Activated T-cell treated with anti-CD3 and anti-CD28 coated beads for 24 hours (primary cell): ENCODE data around the gene SERINC3.
A peak's percentile ranks its signal among the peaks of the same experiment; 100 is the strongest.
"Not testable (repeated sequence)": the region's sequence is repeated elsewhere in the genome, so short reads cannot be mapped to it uniquely, and the experiment has no call there.

Experiments
- DNase-seq: peaks from one replicate; pipeline ENCODE4 v3.0.0-alpha.2; 2020; ENCODE audit warnings: low read depth

The SERINC3 gene

GRCh38 chr20:44491635-44492395 lies 30.1 kb downstream of the SERINC3 start:
- no peak for DNase-seq

- DNase-seq: no peak
Observed at GRCh38 chr20:44489931-44490330, 31.9 kb downstream of the SERINC3 start.

- DNase-seq: no peak
Observed at GRCh38 chr20:44489223-44489622, 32.6 kb downstream of the SERINC3 start.

- no peak for DNase-seq
Observed at GRCh38 chr20:44488551-44488950, 33.3 kb downstream of the SERINC3 start.

- DNase-seq: no peak
Observed at GRCh38 chr20:44485830-44486198, 36.1 kb downstream of the SERINC3 start.

GRCh38 chr20:44485078-44485829 lies 36.6 kb downstream of the SERINC3 start:
- DNase-seq: no peak

GRCh38 chr20:44483112-44483511 lies 38.8 kb downstream of the SERINC3 start:
- DNase-seq: no peak

GRCh38 chr20:44481719-44482416 lies 40.0 kb downstream of the SERINC3 start:
- no peak for DNase-seq

- DNase-seq: no peak
Observed at GRCh38 chr20:44480097-44480496, 41.8 kb downstream of the SERINC3 start.

- DNase-seq: no peak
Observed at GRCh38 chr20:44479643-44480042, 42.2 kb downstream of the SERINC3 start.

GRCh38 chr20:44478206-44478605 lies 43.7 kb downstream of the SERINC3 start:
- no peak for DNase-seq

- no peak for DNase-seq
Observed at GRCh38 chr20:44477151-44477550, 44.7 kb downstream of the SERINC3 start.

- peak; percentile 88 for DNase-seq
Observed at GRCh38 chr20:44475694-44476560, 45.9 kb downstream of the SERINC3 start, which contains the start of gene TTPAL. TSS of gene TTPAL (plus strand) at chr20:44475874. CDS start at chr20:44480000, 4,126 bp downstream.

GRCh38 chr20:44475372-44475693 lies 46.5 kb downstream of the SERINC3 start:
- DNase-seq: no peak

GRCh38 chr20:44472283-44472682 lies 49.6 kb downstream of the SERINC3 start:
- DNase-seq: not testable (repeated sequence)

GRCh38 chr20:44471481-44471882 lies 50.4 kb downstream of the SERINC3 start:
- DNase-seq: no peak

- DNase-seq: no peak
Observed at GRCh38 chr20:44470327-44470726, 51.5 kb downstream of the SERINC3 start.

GRCh38 chr20:44468044-44468782 lies 53.7 kb downstream of the SERINC3 start:
- no peak for DNase-seq

- DNase-seq: no peak
Observed at GRCh38 chr20:44467289-44467883, 54.5 kb downstream of the SERINC3 start.

GRCh38 chr20:44465001-44465560 lies 56.8 kb downstream of the SERINC3 start:
- DNase-seq: no peak
